Motor neuron (in vitro differentiated cells): Measurements from ENCODE around the gene SRD5A3. TPM values are rescaled to one million over a fixed set of nuclear protein-coding genes. Genes with fewer than 3 reads are reported as not detected.
A peak's percentile ranks its signal among the peaks of the same experiment; 100 is the strongest.

Experiments
- ATAC-seq, 8 experiments: fragments of 200-7000 bp; cut with Tn5 transposase; replicated peaks in 6 of 8; 2 replicates each; pipeline ENCODE4 v1.8.0; 2021; ENCODE audit warnings: mild to moderate bottlenecking in 8 of 8, moderate library complexity in 8 of 8
- H3K27ac ChIP-seq, 2 donors: fragments of 250-450 bp; sonication (Bioruptor Pico); 2 replicates each; pipeline ENCODE4 v1.9.0; 2021; ENCODE audit warnings: antibody characterized with exemption in 2 of 2, mild to moderate bottlenecking in 2 of 2, moderate library complexity in 1 of 2
- H3K4me1 ChIP-seq, 2 donors: fragments of 250-450 bp; sonication (Bioruptor Pico); replicated peaks in 1 of 2; 2 replicates each; pipeline ENCODE4 v1.6.1; 2021; ENCODE audit warnings: antibody characterized with exemption in 2 of 2, mild to moderate bottlenecking in 2 of 2, moderate library complexity in 1 of 2
- H3K4me3 ChIP-seq, 5 donors: fragments of 250-450 bp; sonication (Bioruptor Pico); 2 replicates each; pipeline ENCODE4 v1.9.0; 2021; ENCODE audit warnings: antibody characterized with exemption in 5 of 5, mild to moderate bottlenecking in 5 of 5, moderate library complexity in 4 of 5
- WGBS, 10 experiments: fragments of 450-650 bp; shearing (Covaris generic); methylation state at CpG; one replicate each; pipeline ENCODE4 v1.0.0; 2022; 5-methylcytosine and 5-hydroxymethylcytosine counted together
- in situ Hi-C, 9 experiments: fragments of 400-800 bp; cut with MboI; loops; one replicate each; pipeline ENCODE4 v1.15.0; 2021; ENCODE audit warnings: low sequenced_read_pairs in 9 of 9, low pct_unique_long_range_greater_than_20kb in 2 of 9; ENCODE audit not compliant: unreplicated experiment in 9 of 9
- total RNA-seq, 8 experiments: library from RNA; unstranded; fragments of 300-600 nt; gene quantifications; 2 replicates each; pipeline versions ENCODE4 v1.2.3 to v1.2.4, GENCODE V29; 2022

SRD5A3 gene
- total RNA-seq, 8 experiments from 2014 or later: 5.7 to 19.9 (median 9.0) TPM

- in situ Hi-C loops: no loop called here
- Histone ChIP-seq H3K27ac (no peak overlapping the region), H3K4me1 (peaks cover 0 to 4% of the 10 kb centered on the region in 2 donors), H3K4me3 (no peak overlapping the region)
- ATAC-seq: no peak
- 17 to 90% (median 73%) methylated on average over 1 to 7 of the region's 9 CpGs; no CpG with 5 or more reads in 1 of the 10 experiments for WGBS, 10 experiments
Measured at GRCh38 chr4:55364691-55365344, 18.8 kb downstream of the SRD5A3 start.

- Histone ChIP-seq H3K4me3 (no peak overlapping the region), H3K27ac (no peak overlapping the region), H3K4me1 (peaks cover 0 to 4% of the 10 kb centered on the region in 2 donors)
- in situ Hi-C loops: no loop called here
- WGBS, 10 experiments: 60 to 100% (median 93%) methylated on average over 1 to 6 of the region's 7 CpGs; no CpG with 5 or more reads in 2 of the 10 experiments
- ATAC-seq: no peak
Measured at GRCh38 chr4:55365345-55365728, 19.3 kb downstream of the SRD5A3 start.

GRCh38 chr4:55366621-55367020 lies 20.6 kb downstream of the SRD5A3 start:
- Histone ChIP-seq H3K27ac (no peak overlapping the region), H3K4me3 (no peak overlapping the region)
- in situ Hi-C loops: no loop called here

GRCh38 chr4:55367084-55367722 lies 21.2 kb downstream of the SRD5A3 start:
- Histone ChIP-seq H3K4me1 (peaks cover 0 to 4% of the 10 kb centered on the region in 2 donors), H3K4me3 (no peak overlapping the region), H3K27ac (no peak overlapping the region)
- in situ Hi-C loops: no loop called here
- ATAC-seq: peak in 1 of 8 experiments; percentile 43
- WGBS, 10 experiments: 76 to 100% (median 83%) methylated on average over 1 to 5 of the region's 6 CpGs; no CpG with 5 or more reads in 1 of the 10 experiments

More at GRCh38 chr4:55366621-55367020, 20.6 kb downstream of the SRD5A3 start:
- peaks cover 0 to 4% of the 10 kb centered on the region in 2 donors for H3K4me1 ChIP-seq
- ATAC-seq: no peak
- 83 to 100% (median 89%) methylated on average over 1 to 7 of the region's 7 CpGs; no CpG with 5 or more reads in 2 of the 10 experiments for WGBS, 10 experiments

- Histone ChIP-seq H3K4me1 (peaks cover 0 to under 1% of the 10 kb centered on the region in 2 donors), H3K27ac (no peak overlapping the region), H3K4me3 (no peak overlapping the region)
- in situ Hi-C loops: no loop called here
- WGBS, 10 experiments: 76 to 100% (median 100%) methylated on average over 1 to 2 of the region's 2 CpGs; no CpG with 5 or more reads in 2 of the 10 experiments
- no peak for ATAC-seq
Measured at GRCh38 chr4:55369968-55370367, 23.9 kb downstream of the SRD5A3 start.

GRCh38 chr4:55372259-55372658 lies 26.2 kb downstream of the SRD5A3 start:
- no peak overlapping the region for H3K4me3 ChIP-seq
- no peak overlapping the region for H3K27ac ChIP-seq
- ATAC-seq: no peak
- in situ Hi-C loops: no loop called here
- 40 to 100% (median 95%) methylated on average over 1 to 7 of the region's 7 CpGs for WGBS, 10 experiments
- no peaks in the 10 kb centered on the region for H3K4me1 ChIP-seq

GRCh38 chr4:55373461-55373860 lies 27.4 kb downstream of the SRD5A3 start:
- H3K27ac ChIP-seq: no peak overlapping the region
- no peak for ATAC-seq
- in situ Hi-C loops: no loop called here
- H3K4me3 ChIP-seq: no peak overlapping the region
- no peaks in the 10 kb centered on the region for H3K4me1 ChIP-seq
- 67 to 100% (median 90%) methylated on average over 1 of the region's 1 CpG; no CpG with 5 or more reads in 4 of the 10 experiments for WGBS, 10 experiments

GRCh38 chr4:55376698-55377097 lies 30.7 kb downstream of the SRD5A3 start:
- H3K4me3 ChIP-seq: no peak overlapping the region
- H3K27ac ChIP-seq: no peak overlapping the region
- no peaks in the 10 kb centered on the region for H3K4me1 ChIP-seq
- 50 to 92% (median 69%) methylated on average over 2 of the region's 2 CpGs for WGBS, 10 experiments
- in situ Hi-C loops: no loop called here
- ATAC-seq: no peak

GRCh38 chr4:55378617-55379467 lies 32.8 kb downstream of the SRD5A3 start:
- in situ Hi-C loops: no loop called here
- no peak overlapping the region for H3K27ac ChIP-seq
- no peaks in the 10 kb centered on the region for H3K4me1 ChIP-seq
- H3K4me3 ChIP-seq: no peak overlapping the region
- WGBS, 10 experiments: 38 to 93% (median 85%) methylated on average over 1 to 11 of the region's 13 CpGs
- ATAC-seq: peak in 1 of 8 experiments; percentile 18

GRCh38 chr4:55380576-55380975 lies 34.5 kb downstream of the SRD5A3 start:
- no peaks in the 10 kb centered on the region for H3K4me1 ChIP-seq
- in situ Hi-C loops: no loop called here
- no peak overlapping the region for H3K4me3 ChIP-seq
- WGBS, 10 experiments: 33 to 89% (median 69%) methylated on average over 1 to 2 of the region's 2 CpGs; no CpG with 5 or more reads in 1 of the 10 experiments
- no peak overlapping the region for H3K27ac ChIP-seq
- no peak for ATAC-seq

- in situ Hi-C loops: no loop called here
- peak in 1 of 8 experiments; percentile 38 for ATAC-seq
- H3K27ac ChIP-seq: no peak overlapping the region
- 39 to 92% (median 83%) methylated on average over 2 to 6 of the region's 7 CpGs; no CpG with 5 or more reads in 5 of the 10 experiments for WGBS, 10 experiments
- H3K4me1 ChIP-seq: no peaks in the 10 kb centered on the region
- H3K4me3 ChIP-seq: no peak overlapping the region
Measured at GRCh38 chr4:55381502-55381901, 35.5 kb downstream of the SRD5A3 start.

GRCh38 chr4:55382488-55383003 lies 36.5 kb downstream of the SRD5A3 start:
- Histone ChIP-seq H3K4me3 (no peak overlapping the region), H3K27ac (no peak overlapping the region), H3K4me1 (no peaks in the 10 kb centered on the region)
- WGBS, 10 experiments: 68 to 100% (median 80%) methylated on average over 1 to 3 of the region's 3 CpGs; no CpG with 5 or more reads in 1 of the 10 experiments
- no peak for ATAC-seq
- in situ Hi-C loops: no loop called here

GRCh38 chr4:55385201-55385649 lies 39.2 kb downstream of the SRD5A3 start:
- Histone ChIP-seq H3K4me3 (no peak overlapping the region), H3K27ac (no peak overlapping the region), H3K4me1 (no peaks in the 10 kb centered on the region)
- ATAC-seq: no peak
- in situ Hi-C loops: no loop called here
- 40 to 100% (median 70%) methylated on average over 1 to 3 of the region's 3 CpGs; no CpG with 5 or more reads in 2 of the 10 experiments for WGBS, 10 experiments
